Measurements from ENCODE around the gene SFMBT2. TPM values are rescaled to one million over a fixed set of nuclear protein-coding genes. Genes with fewer than 3 reads are reported as not detected.
A peak's percentile ranks its signal among the peaks of the same experiment; 100 is the strongest.

SFMBT2 gene
- total RNA-seq, 2 donors from 2014 or later = 28.2 to 42.1 TPM

GRCh38 chr10:7264313-7264756, 146.5 kb downstream of the SFMBT2 start:
- Mint-ChIP-seq H3K4me3 (no peak overlapping the region), H3K27ac (no peak overlapping the region)

GRCh38 chr10:7263616-7264015, 147.2 kb downstream of the SFMBT2 start:
- no peak for ATAC-seq (replicated peaks in 1 of 2)
- Mint-ChIP-seq H3K27ac (no peak overlapping the region), H3K36me3 (ENCODE audit: insufficient read depth in 2 of 2) (peaks cover 0 to 7% of the 10 kb centered on the region in 2 donors), H3K4me3 (no peak overlapping the region), H3K27me3 (ENCODE audit: low read depth) (no peaks in the 10 kb centered on the region), H3K9me3 (no peaks in the 10 kb centered on the region), H3K4me1 (ENCODE audit: low read depth) (peaks cover 51% of the 10 kb centered on the region)
- no peak for DNase-seq

More at GRCh38 chr10:7264313-7264756, 146.5 kb downstream of the SFMBT2 start:
- DNase-seq (no peak), ATAC-seq (replicated peaks in 1 of 2) (no peak)
- Mint-ChIP-seq H3K27me3 (ENCODE audit: low read depth) (no peaks in the 10 kb centered on the region), H3K4me1 (ENCODE audit: low read depth) (peaks cover 51% of the 10 kb centered on the region), H3K9me3 (no peaks in the 10 kb centered on the region), H3K36me3 (ENCODE audit: insufficient read depth in 2 of 2) (peaks cover under 1 to 7% of the 10 kb centered on the region in 2 donors)

- DNase-seq = no peak
- ATAC-seq (replicated peaks in 1 of 2) = no peak
- Mint-ChIP-seq H3K27me3 (ENCODE audit: low read depth) (no peaks in the 10 kb centered on the region), H3K36me3 (ENCODE audit: insufficient read depth in 2 of 2) (peaks cover 0 to 2% of the 10 kb centered on the region in 2 donors), H3K4me3 (no peak overlapping the region), H3K27ac (peak overlapping the region; percentile 36), H3K9me3 (no peaks in the 10 kb centered on the region), H3K4me1 (ENCODE audit: low read depth) (peaks cover 58% of the 10 kb centered on the region)
Observed at GRCh38 chr10:7261351-7261750, 149.5 kb downstream of the SFMBT2 start.

- H3K27me3 Mint-ChIP-seq (ENCODE audit: low read depth) = no peaks in the 10 kb centered on the region
- peak overlapping the region; percentile 36 for H3K27ac Mint-ChIP-seq
- H3K4me3 Mint-ChIP-seq = no peak overlapping the region
- no peaks in the 10 kb centered on the region for H3K9me3 Mint-ChIP-seq
- peak in 1 of 2 donors; percentile 13 for ATAC-seq (replicated peaks in 1 of 2)
- H3K4me1 Mint-ChIP-seq (ENCODE audit: low read depth) = peaks cover 62% of the 10 kb centered on the region
- peaks cover 0 to 2% of the 10 kb centered on the region in 2 donors for H3K36me3 Mint-ChIP-seq (ENCODE audit: insufficient read depth in 2 of 2)
- DNase-seq = no peak
Observed at GRCh38 chr10:7260912-7261311, 149.9 kb downstream of the SFMBT2 start.

- ATAC-seq (replicated peaks in 1 of 2) = peak in 1 of 2 donors; percentile 18
- Mint-ChIP-seq H3K36me3 (ENCODE audit: insufficient read depth in 2 of 2) (peaks cover 0 to 2% of the 10 kb centered on the region in 2 donors), H3K4me1 (ENCODE audit: low read depth) (peaks cover 66% of the 10 kb centered on the region), H3K9me3 (no peaks in the 10 kb centered on the region), H3K4me3 (peak overlapping the region; percentile 21 to 43), H3K27me3 (ENCODE audit: low read depth) (no peaks in the 10 kb centered on the region), H3K27ac (peak overlapping the region; percentile 36)
- no peak for DNase-seq
Observed at GRCh38 chr10:7260412-7260900, 150.4 kb downstream of the SFMBT2 start.

GRCh38 chr10:7258948-7259523, 151.8 kb downstream of the SFMBT2 start:
- H3K9me3 Mint-ChIP-seq = no peaks in the 10 kb centered on the region
- H3K36me3 Mint-ChIP-seq (ENCODE audit: insufficient read depth in 2 of 2) = peaks cover 0 to 4% of the 10 kb centered on the region in 2 donors
- ATAC-seq (replicated peaks in 1 of 2) (peak; percentile 68), DNase-seq (peak; percentile 72 to 77)
- peak overlapping the region; percentile 68 to 78 for H3K4me3 Mint-ChIP-seq
- H3K27me3 Mint-ChIP-seq (ENCODE audit: low read depth) = no peaks in the 10 kb centered on the region
- H3K4me1 Mint-ChIP-seq (ENCODE audit: low read depth) = peaks cover 70% of the 10 kb centered on the region
- H3K27ac Mint-ChIP-seq = peak overlapping the region; percentile 56

- no peak for DNase-seq
- Mint-ChIP-seq H3K27me3 (ENCODE audit: low read depth) (no peaks in the 10 kb centered on the region), H3K36me3 (ENCODE audit: insufficient read depth in 2 of 2) (peaks cover 0 to 14% of the 10 kb centered on the region in 2 donors), H3K27ac (peak overlapping the region; percentile 80), H3K9me3 (no peaks in the 10 kb centered on the region), H3K4me3 (peak overlapping the region in 1 of 2 donors; percentile 52), H3K4me1 (ENCODE audit: low read depth) (peaks cover 77% of the 10 kb centered on the region)
- ATAC-seq (replicated peaks in 1 of 2) = no peak
Observed at GRCh38 chr10:7255517-7255916, 155.3 kb downstream of the SFMBT2 start.

- H3K27ac Mint-ChIP-seq = no peak overlapping the region
- DNase-seq = no peak
- peaks cover 42% of the 10 kb centered on the region for H3K4me1 Mint-ChIP-seq (ENCODE audit: low read depth)
- peak in 1 of 2 donors; percentile 58 for ATAC-seq (replicated peaks in 1 of 2)
- no peak overlapping the region for H3K4me3 Mint-ChIP-seq
- H3K36me3 Mint-ChIP-seq (ENCODE audit: insufficient read depth in 2 of 2) = peaks cover 0 to 15% of the 10 kb centered on the region in 2 donors
- H3K9me3 Mint-ChIP-seq = no peaks in the 10 kb centered on the region
- H3K27me3 Mint-ChIP-seq (ENCODE audit: low read depth) = no peaks in the 10 kb centered on the region
Observed at GRCh38 chr10:7251696-7252465, 159.0 kb downstream of the SFMBT2 start.

GRCh38 chr10:7250236-7250635, 160.6 kb downstream of the SFMBT2 start:
- no peak overlapping the region for H3K4me3 Mint-ChIP-seq
- no peaks in the 10 kb centered on the region for H3K9me3 Mint-ChIP-seq
- no peaks in the 10 kb centered on the region for H3K27me3 Mint-ChIP-seq (ENCODE audit: low read depth)
- H3K36me3 Mint-ChIP-seq (ENCODE audit: insufficient read depth in 2 of 2) = peaks cover 0 to 15% of the 10 kb centered on the region in 2 donors
- no peak for ATAC-seq (replicated peaks in 1 of 2)
- peaks cover 26% of the 10 kb centered on the region for H3K4me1 Mint-ChIP-seq (ENCODE audit: low read depth)
- DNase-seq = no peak
- H3K27ac Mint-ChIP-seq = no peak overlapping the region

- peaks cover 28% of the 10 kb centered on the region for H3K4me1 Mint-ChIP-seq (ENCODE audit: low read depth)
- ATAC-seq (replicated peaks in 1 of 2) (no peak), DNase-seq (no peak)
- H3K27ac Mint-ChIP-seq = no peak overlapping the region
- no peaks in the 10 kb centered on the region for H3K9me3 Mint-ChIP-seq
- H3K27me3 Mint-ChIP-seq (ENCODE audit: low read depth) = no peaks in the 10 kb centered on the region
- no peak overlapping the region for H3K4me3 Mint-ChIP-seq
- H3K36me3 Mint-ChIP-seq (ENCODE audit: insufficient read depth in 2 of 2) = peaks cover 0 to 11% of the 10 kb centered on the region in 2 donors
Observed at GRCh38 chr10:7248585-7249164, 162.2 kb downstream of the SFMBT2 start.

- peaks cover 28% of the 10 kb centered on the region for H3K4me1 Mint-ChIP-seq (ENCODE audit: low read depth)
- peaks cover 0 to 8% of the 10 kb centered on the region in 2 donors for H3K36me3 Mint-ChIP-seq (ENCODE audit: insufficient read depth in 2 of 2)
- H3K27me3 Mint-ChIP-seq (ENCODE audit: low read depth) = no peaks in the 10 kb centered on the region
- no peak overlapping the region for H3K27ac Mint-ChIP-seq
- H3K4me3 Mint-ChIP-seq = no peak overlapping the region
- DNase-seq (no peak), ATAC-seq (replicated peaks in 1 of 2) (no peak)
- H3K9me3 Mint-ChIP-seq = no peaks in the 10 kb centered on the region
Observed at GRCh38 chr10:7248148-7248547, 162.7 kb downstream of the SFMBT2 start.

GRCh38 chr10:7245505-7245904, 165.3 kb downstream of the SFMBT2 start:
- ATAC-seq (replicated peaks in 1 of 2) (no peak), DNase-seq (no peak)
- Mint-ChIP-seq H3K4me3 (no peak overlapping the region), H3K27me3 (ENCODE audit: low read depth) (no peaks in the 10 kb centered on the region), H3K36me3 (ENCODE audit: insufficient read depth in 2 of 2) (peaks cover 3 to 19% of the 10 kb centered on the region in 2 donors), H3K9me3 (peaks cover 0 to 6% of the 10 kb centered on the region in 2 donors), H3K27ac (no peak overlapping the region), H3K4me1 (ENCODE audit: low read depth) (peaks cover 23% of the 10 kb centered on the region)

GRCh38 chr10:7243873-7244272, 167.0 kb downstream of the SFMBT2 start:
- no peak for DNase-seq
- peaks cover 39% of the 10 kb centered on the region for H3K4me1 Mint-ChIP-seq (ENCODE audit: low read depth)
- peak overlapping the region in 1 of 2 donors; percentile 56 for H3K4me3 Mint-ChIP-seq
- no peaks in the 10 kb centered on the region for H3K27me3 Mint-ChIP-seq (ENCODE audit: low read depth)
- peaks cover 0 to 6% of the 10 kb centered on the region in 2 donors for H3K9me3 Mint-ChIP-seq
- H3K36me3 Mint-ChIP-seq (ENCODE audit: insufficient read depth in 2 of 2) = peaks cover 6 to 25% of the 10 kb centered on the region in 2 donors
- peak overlapping the region; percentile 32 for H3K27ac Mint-ChIP-seq
- ATAC-seq (replicated peaks in 1 of 2) = no peak

Measured in activated T-cell treated with anti-CD3 and anti-CD28 coated beads, Interleukin-2, amount 50 U/mL, for 72 hours (primary cell).